ENCODE data around the gene FHOD3.

GRCh38 chr18:36633961-36634412 is 336.5 kb downstream of the FHOD3 start:
- TF ChIP-seq, protein P1, sequence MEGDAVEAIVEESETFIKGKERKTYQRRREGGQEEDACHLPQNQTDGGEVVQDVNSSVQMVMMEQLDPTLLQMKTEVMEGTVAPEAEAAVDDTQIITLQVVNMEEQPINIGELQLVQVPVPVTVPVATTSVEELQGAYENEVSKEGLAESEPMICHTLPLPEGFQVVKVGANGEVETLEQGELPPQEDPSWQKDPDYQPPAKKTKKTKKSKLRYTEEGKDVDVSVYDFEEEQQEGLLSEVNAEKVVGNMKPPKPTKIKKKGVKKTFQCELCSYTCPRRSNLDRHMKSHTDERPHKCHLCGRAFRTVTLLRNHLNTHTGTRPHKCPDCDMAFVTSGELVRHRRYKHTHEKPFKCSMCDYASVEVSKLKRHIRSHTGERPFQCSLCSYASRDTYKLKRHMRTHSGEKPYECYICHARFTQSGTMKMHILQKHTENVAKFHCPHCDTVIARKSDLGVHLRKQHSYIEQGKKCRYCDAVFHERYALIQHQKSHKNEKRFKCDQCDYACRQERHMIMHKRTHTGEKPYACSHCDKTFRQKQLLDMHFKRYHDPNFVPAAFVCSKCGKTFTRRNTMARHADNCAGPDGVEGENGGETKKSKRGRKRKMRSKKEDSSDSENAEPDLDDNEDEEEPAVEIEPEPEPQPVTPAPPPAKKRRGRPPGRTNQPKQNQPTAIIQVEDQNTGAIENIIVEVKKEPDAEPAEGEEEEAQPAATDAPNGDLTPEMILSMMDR (IDR thresholded peaks at IDR 0.05), result no peak
- TF ChIP-seq HOXA7 (CRISPR knock-in tag; IDR thresholded peaks at IDR 0.05), result no peak
- no peak for TF ChIP-seq BHLHE40 (IDR thresholded peaks at IDR 0.05; ENCODE audit: low read depth, low read length)
